ENCODE data around the gene EZH1. TPM values are rescaled to one million over a fixed set of nuclear protein-coding genes. Genes with fewer than 3 reads are reported as not detected.

EZH1 gene
- total and polyA plus RNA-seq, 10 of the 15 experiments (the other 5 are each of a cell fraction or from before 2014, with no cell fraction given) = 6.1 to 43.3 (median 16.8) TPM

- no peak; the same call in 2 of the 3 replicates for ATAC-seq
- intact Hi-C loops (cut with micrococcal nuclease; ENCODE audit: unreplicated experiment) = no loop called here
- H3K9ac ChIP-seq (ENCODE audit: control insufficient read depth, insufficient read depth, low read length) = no peak overlapping the region
- no peak for FAIRE-seq
- H3K4me3 ChIP-seq = no peak overlapping the region
- ChIA-PET RAD21 (ENCODE audit: unreplicated experiment) (interaction anchor here (0.7 kb wide), 1 partner anchor 39 kb away, joined by 3 read pairs; no protein-coding TSS in a partner anchor), POLR2A (no interaction called here), SMC1A (ENCODE audit: uncharacterized antibody, unreplicated experiment) (no interaction called here), CTCF (no interaction called here)
- no peaks in the 10 kb centered on the region; the same call in 1 of the 2 replicates for H4K20me1 ChIP-seq (ENCODE audit: control insufficient read depth, insufficient read depth)
- no peaks in the 10 kb centered on the region; the same call in 2 of the 3 replicates for H3K9me3 ChIP-seq (replicated peaks; ENCODE audit: control insufficient read depth, insufficient read depth, low read length)
- no peaks in the 10 kb centered on the region for H3K79me2 ChIP-seq (ENCODE audit: control insufficient read depth, insufficient read depth, low read length)
- TF ChIP-seq SREBF1 (IDR thresholded peaks at IDR 0.05; ENCODE audit: low read length) (no peak), MEF2A (IDR thresholded peaks at IDR 0.05; ENCODE audit: insufficient read depth, low read depth, low read length) (no peak), ZNF217 (IDR thresholded peaks at IDR 0.05) (no peak), CBFB (IDR thresholded peaks at IDR 0.05; ENCODE audit: low read depth) (no peak), MTA3 (IDR thresholded peaks at IDR 0.05; ENCODE audit: borderline replicate concordance, low read length) (no peak), LARP7 (IDR thresholded peaks at IDR 0.05) (no peak), ZNF207 (IDR thresholded peaks at IDR 0.05; ENCODE audit: borderline replicate concordance) (no peak), HDAC2 (IDR thresholded peaks at IDR 0.05) (no peak), TAF1 (IDR thresholded peaks at IDR 0.05; ENCODE audit: borderline replicate concordance, low read depth, low read length) (no peak), CBX3 (IDR thresholded peaks at IDR 0.05; ENCODE audit: borderline replicate concordance, low read depth) (no peak), YBX1 (IDR thresholded peaks at IDR 0.05) (no peak), ZNF687 (IDR thresholded peaks at IDR 0.05) (no peak), ESRRA (IDR thresholded peaks at IDR 0.05; ENCODE audit: low read length) (no peak)
- WGBS (ENCODE audit: insufficient coverage, insufficient replicate concordance, low lambda C conversion rate, missing lambda C conversion rate) = 52% methylated on average over 31 of the region's 39 CpGs
- no peak overlapping the region for H2AFZ ChIP-seq (ENCODE audit: control insufficient read depth, low read depth, low read length)
- no peak for DNase-seq (ENCODE audit: low read depth, low spot score)
- in situ Hi-C loops (cut with MboI) = no loop called here
- peaks cover under 1% of the 10 kb centered on the region for H3K4me1 ChIP-seq (ENCODE audit: control insufficient read depth, insufficient read depth, low read length)
- H3K27ac ChIP-seq (ENCODE audit: control insufficient read depth, insufficient read depth) = no peak overlapping the region
- peaks cover 7 to 21% of the 10 kb centered on the region in 2 experiments for H3K27me3 ChIP-seq (replicated peaks in 1 of 2; ENCODE audit: control insufficient read depth in 2 of 2, insufficient read depth in 2 of 2, low read length in 1 of 2)
- H3K36me3 ChIP-seq (ENCODE audit: control insufficient read depth in 2 of 2, insufficient read depth in 2 of 2, low read length in 1 of 2) = peaks cover 5 to 7% of the 10 kb centered on the region in 2 experiments; a peak in 3 of 4 replicates
- no TSS peak for BruUV-seq (replicated peaks)
- no peak overlapping the region for H3K4me2 ChIP-seq (ENCODE audit: control insufficient read depth, insufficient read depth)
Measured at GRCh38 chr17:42780851-42781638, 36.2 kb upstream of the EZH1 start.

All from GM12878 (cell line).